ENCODE data around the gene AP4M1. TPM values are rescaled to one million over a fixed set of nuclear protein-coding genes. Genes with fewer than 3 reads are reported as not detected.

AP4M1 gene
- total and polyA plus RNA-seq, 4 donors, result 3.3 to 5.5 (median 4.8) TPM

DNA sequence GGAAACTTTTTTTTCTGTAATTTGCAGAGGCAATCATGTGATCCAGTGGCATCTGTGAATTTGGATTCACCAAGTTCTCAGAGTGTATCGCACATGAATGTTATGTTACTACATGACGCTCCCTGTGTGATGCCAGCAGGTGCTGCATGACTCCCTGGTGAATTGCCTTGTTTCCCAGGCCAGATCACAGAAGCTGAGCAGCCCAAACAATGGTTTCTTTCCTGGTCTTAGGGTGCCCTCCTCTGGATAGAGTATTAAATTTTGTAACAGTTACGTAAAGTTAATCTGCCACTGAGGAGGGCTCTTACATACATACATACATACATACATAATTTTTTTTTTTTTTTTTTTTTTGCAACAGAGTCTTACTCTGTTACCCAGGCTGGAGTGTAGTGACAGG lies 48.2 kb upstream of the AP4M1 start:
- Histone ChIP-seq H3K9ac (ENCODE audit: low read depth in 1 of 2, low read length in 2 of 2) (no peak overlapping the region), H3K36me3 (ENCODE audit: control insufficient read depth in 4 of 4, insufficient read depth in 3 of 4, low read depth in 1 of 4, low read length in 3 of 4) (peaks cover 3 to 16% (median 9%) of the 10 kb centered on the region in 4 donors), H3K27me3 (ENCODE audit: control insufficient read depth in 4 of 4, insufficient read depth in 4 of 4, low read length in 3 of 4) (no peaks in the 10 kb centered on the region), H3K27ac (ENCODE audit: low read depth in 1 of 2, low read length in 2 of 2) (peak overlapping the region in 1 of 2 donors; percentile 27), H3K4me1 (ENCODE audit: control insufficient read depth in 4 of 4, insufficient read depth in 4 of 4, low read length in 3 of 4) (peaks cover 0 to 24% (median 17%) of the 10 kb centered on the region in 4 donors), H3K9me3 (ENCODE audit: control insufficient read depth in 4 of 4, low read length in 3 of 4) (no peaks in the 10 kb centered on the region), H3K4me3 (ENCODE audit: low read depth in 1 of 3, low read length in 3 of 3) (no peak overlapping the region)
- no peak for TF ChIP-seq NR2F2 (IDR thresholded peaks at IDR 0.05)
- no peak for TF ChIP-seq FOXA1 (IDR thresholded peaks at IDR 0.05)
- no peak for TF ChIP-seq JUND (IDR thresholded peaks at IDR 0.05)
- no peak for TF ChIP-seq YY1 (IDR thresholded peaks at IDR 0.05)
- TF ChIP-seq RXRA (IDR thresholded peaks at IDR 0.05), result peak in 1 of 2 donors; percentile 19
- TF ChIP-seq FOXA2 (IDR thresholded peaks at IDR 0.05), result no peak
- no peak for TF ChIP-seq SP1 (IDR thresholded peaks at IDR 0.05)
- no peak for TF ChIP-seq EGR1 (IDR thresholded peaks at IDR 0.05; ENCODE audit: low read depth in 2 of 2)
- TF ChIP-seq, protein P1, sequence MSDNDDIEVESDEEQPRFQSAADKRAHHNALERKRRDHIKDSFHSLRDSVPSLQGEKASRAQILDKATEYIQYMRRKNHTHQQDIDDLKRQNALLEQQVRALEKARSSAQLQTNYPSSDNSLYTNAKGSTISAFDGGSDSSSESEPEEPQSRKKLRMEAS (IDR thresholded peaks at IDR 0.05), result no peak
- no peak for TF ChIP-seq HNF4A (conservative IDR thresholded peaks at IDR 0.05)
- TF ChIP-seq, protein P2, sequence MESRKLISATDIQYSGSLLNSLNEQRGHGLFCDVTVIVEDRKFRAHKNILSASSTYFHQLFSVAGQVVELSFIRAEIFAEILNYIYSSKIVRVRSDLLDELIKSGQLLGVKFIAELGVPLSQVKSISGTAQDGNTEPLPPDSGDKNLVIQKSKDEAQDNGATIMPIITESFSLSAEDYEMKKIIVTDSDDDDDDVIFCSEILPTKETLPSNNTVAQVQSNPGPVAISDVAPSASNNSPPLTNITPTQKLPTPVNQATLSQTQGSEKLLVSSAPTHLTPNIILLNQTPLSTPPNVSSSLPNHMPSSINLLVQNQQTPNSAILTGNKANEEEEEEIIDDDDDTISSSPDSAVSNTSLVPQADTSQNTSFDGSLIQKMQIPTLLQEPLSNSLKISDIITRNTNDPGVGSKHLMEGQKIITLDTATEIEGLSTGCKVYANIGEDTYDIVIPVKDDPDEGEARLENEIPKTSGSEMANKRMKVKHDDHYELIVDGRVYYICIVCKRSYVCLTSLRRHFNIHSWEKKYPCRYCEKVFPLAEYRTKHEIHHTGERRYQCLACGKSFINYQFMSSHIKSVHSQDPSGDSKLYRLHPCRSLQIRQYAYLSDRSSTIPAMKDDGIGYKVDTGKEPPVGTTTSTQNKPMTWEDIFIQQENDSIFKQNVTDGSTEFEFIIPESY (IDR thresholded peaks at IDR 0.05), result no peak
- TF ChIP-seq GABPA (IDR thresholded peaks at IDR 0.05 in 1 of 2, conservative IDR thresholded peaks at IDR 0.05 in 1 of 2), result no peak
- TF ChIP-seq, protein P3, sequence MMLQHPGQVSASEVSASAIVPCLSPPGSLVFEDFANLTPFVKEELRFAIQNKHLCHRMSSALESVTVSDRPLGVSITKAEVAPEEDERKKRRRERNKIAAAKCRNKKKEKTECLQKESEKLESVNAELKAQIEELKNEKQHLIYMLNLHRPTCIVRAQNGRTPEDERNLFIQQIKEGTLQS (IDR thresholded peaks at IDR 0.05), result no peak
- TF ChIP-seq, protein P4, sequence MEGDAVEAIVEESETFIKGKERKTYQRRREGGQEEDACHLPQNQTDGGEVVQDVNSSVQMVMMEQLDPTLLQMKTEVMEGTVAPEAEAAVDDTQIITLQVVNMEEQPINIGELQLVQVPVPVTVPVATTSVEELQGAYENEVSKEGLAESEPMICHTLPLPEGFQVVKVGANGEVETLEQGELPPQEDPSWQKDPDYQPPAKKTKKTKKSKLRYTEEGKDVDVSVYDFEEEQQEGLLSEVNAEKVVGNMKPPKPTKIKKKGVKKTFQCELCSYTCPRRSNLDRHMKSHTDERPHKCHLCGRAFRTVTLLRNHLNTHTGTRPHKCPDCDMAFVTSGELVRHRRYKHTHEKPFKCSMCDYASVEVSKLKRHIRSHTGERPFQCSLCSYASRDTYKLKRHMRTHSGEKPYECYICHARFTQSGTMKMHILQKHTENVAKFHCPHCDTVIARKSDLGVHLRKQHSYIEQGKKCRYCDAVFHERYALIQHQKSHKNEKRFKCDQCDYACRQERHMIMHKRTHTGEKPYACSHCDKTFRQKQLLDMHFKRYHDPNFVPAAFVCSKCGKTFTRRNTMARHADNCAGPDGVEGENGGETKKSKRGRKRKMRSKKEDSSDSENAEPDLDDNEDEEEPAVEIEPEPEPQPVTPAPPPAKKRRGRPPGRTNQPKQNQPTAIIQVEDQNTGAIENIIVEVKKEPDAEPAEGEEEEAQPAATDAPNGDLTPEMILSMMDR (IDR thresholded peaks at IDR 0.05; ENCODE audit: low read depth, low read length, missing input control), result peak; percentile 60
- TF ChIP-seq TAF1 (conservative IDR thresholded peaks at IDR 0.05), result no peak
- peak; percentile 87 to 89 for TF ChIP-seq RAD21 (IDR thresholded peaks at IDR 0.05)
- TF ChIP-seq, protein P5, sequence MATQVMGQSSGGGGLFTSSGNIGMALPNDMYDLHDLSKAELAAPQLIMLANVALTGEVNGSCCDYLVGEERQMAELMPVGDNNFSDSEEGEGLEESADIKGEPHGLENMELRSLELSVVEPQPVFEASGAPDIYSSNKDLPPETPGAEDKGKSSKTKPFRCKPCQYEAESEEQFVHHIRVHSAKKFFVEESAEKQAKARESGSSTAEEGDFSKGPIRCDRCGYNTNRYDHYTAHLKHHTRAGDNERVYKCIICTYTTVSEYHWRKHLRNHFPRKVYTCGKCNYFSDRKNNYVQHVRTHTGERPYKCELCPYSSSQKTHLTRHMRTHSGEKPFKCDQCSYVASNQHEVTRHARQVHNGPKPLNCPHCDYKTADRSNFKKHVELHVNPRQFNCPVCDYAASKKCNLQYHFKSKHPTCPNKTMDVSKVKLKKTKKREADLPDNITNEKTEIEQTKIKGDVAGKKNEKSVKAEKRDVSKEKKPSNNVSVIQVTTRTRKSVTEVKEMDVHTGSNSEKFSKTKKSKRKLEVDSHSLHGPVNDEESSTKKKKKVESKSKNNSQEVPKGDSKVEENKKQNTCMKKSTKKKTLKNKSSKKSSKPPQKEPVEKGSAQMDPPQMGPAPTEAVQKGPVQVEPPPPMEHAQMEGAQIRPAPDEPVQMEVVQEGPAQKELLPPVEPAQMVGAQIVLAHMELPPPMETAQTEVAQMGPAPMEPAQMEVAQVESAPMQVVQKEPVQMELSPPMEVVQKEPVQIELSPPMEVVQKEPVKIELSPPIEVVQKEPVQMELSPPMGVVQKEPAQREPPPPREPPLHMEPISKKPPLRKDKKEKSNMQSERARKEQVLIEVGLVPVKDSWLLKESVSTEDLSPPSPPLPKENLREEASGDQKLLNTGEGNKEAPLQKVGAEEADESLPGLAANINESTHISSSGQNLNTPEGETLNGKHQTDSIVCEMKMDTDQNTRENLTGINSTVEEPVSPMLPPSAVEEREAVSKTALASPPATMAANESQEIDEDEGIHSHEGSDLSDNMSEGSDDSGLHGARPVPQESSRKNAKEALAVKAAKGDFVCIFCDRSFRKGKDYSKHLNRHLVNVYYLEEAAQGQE (IDR thresholded peaks at IDR 0.05), result no peak
- TF ChIP-seq HNF4G (IDR thresholded peaks at IDR 0.05), result no peak
- no peak for DNase-seq (ENCODE audit: low spot score)
- WGBS, result 24% methylated on average over 3 of the region's 3 CpGs
